HFFc6 (cell line): Measurements from ENCODE around the gene ACER2. TPM values are rescaled to one million over a fixed set of nuclear protein-coding genes. Genes with fewer than 3 reads are reported as not detected.

Source experiments
- DNase-seq: peaks from one replicate; pipeline ENCODE4 v3.0.0-alpha.2; 2018
- H3K27ac Mint-ChIP-seq: 2 replicates; pipeline ENCODE4 v1.8.0; 2020; ENCODE audit warnings: mild to moderate bottlenecking, mixed read lengths
- H3K27me3 Mint-ChIP-seq: 2 replicates; pipeline ENCODE4 v1.8.0; 2021; ENCODE audit warnings: mild to moderate bottlenecking, moderate library complexity, mixed read lengths; ENCODE audit not compliant: insufficient read depth
- H3K36me3 Mint-ChIP-seq: 2 replicates; pipeline ENCODE4 v1.8.0; 2021; ENCODE audit warnings: low read depth, mixed read lengths
- H3K4me1 Mint-ChIP-seq: 2 replicates; pipeline ENCODE4 v1.8.0; 2020; ENCODE audit warnings: low read depth, mixed read lengths
- H3K4me3 Mint-ChIP-seq: 2 replicates; pipeline ENCODE4 v1.8.0; 2020; ENCODE audit warnings: mild to moderate bottlenecking, moderate library complexity, mixed read lengths
- H3K9me3 Mint-ChIP-seq: 2 replicates; pipeline ENCODE4 v1.8.0; 2020; ENCODE audit warnings: mild to moderate bottlenecking, mixed read lengths
- total RNA-seq, 6 experiments: library from RNA; stranded (reverse); fragmentation: NEBNext Ultra II Directional; extraction: Animal tissue kit (Norgen Biotek cat#: 25700); gene quantifications; 2 replicates in 1 of 6; 3 replicates in 5 of 6; pipeline ENCODE4 v1.2.3, GENCODE V29; 2021
- TF ChIP-seq, protein P1 (sequence below): fragments of 200-600 bp; sonication (generic); IDR thresholded peaks from 2 replicates; pipeline ENCODE4 v1.5.0; 2021; ENCODE audit warnings: antibody characterized with exemption, mild to moderate bottlenecking

The ACER2 gene
- total RNA-seq, 6 experiments from 2014 or later: 1.2 to 1.9 (median 1.6) TPM

DNA sequence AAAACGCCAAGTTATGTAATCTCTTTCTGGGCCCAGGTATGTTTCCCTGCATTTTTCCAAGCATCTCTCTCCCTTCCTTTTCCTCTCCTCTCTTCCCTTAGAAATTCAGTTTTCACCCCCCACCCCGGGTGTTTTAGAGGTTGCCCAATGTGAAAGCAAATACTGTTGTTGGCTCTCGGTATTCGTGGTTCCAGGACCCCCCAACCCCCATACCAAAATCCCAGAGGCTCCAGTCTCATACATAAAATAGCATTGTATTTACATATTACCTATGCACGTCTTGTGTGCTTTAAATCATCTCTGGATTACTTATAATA is 48.8 kb downstream of the ACER2 start:
- Mint-ChIP-seq H3K4me1 (peaks cover 10% of the 10 kb centered on the region), H3K4me3 (peak overlapping the region; percentile 84), H3K9me3 (no peaks in the 10 kb centered on the region), H3K27ac (no peak overlapping the region), H3K36me3 (no peaks in the 10 kb centered on the region), H3K27me3 (peaks cover 2% of the 10 kb centered on the region)
- no peak for DNase-seq
- TF ChIP-seq, protein P1, sequence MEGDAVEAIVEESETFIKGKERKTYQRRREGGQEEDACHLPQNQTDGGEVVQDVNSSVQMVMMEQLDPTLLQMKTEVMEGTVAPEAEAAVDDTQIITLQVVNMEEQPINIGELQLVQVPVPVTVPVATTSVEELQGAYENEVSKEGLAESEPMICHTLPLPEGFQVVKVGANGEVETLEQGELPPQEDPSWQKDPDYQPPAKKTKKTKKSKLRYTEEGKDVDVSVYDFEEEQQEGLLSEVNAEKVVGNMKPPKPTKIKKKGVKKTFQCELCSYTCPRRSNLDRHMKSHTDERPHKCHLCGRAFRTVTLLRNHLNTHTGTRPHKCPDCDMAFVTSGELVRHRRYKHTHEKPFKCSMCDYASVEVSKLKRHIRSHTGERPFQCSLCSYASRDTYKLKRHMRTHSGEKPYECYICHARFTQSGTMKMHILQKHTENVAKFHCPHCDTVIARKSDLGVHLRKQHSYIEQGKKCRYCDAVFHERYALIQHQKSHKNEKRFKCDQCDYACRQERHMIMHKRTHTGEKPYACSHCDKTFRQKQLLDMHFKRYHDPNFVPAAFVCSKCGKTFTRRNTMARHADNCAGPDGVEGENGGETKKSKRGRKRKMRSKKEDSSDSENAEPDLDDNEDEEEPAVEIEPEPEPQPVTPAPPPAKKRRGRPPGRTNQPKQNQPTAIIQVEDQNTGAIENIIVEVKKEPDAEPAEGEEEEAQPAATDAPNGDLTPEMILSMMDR: no peak; the same call in 1 of the 2 replicates

DNA sequence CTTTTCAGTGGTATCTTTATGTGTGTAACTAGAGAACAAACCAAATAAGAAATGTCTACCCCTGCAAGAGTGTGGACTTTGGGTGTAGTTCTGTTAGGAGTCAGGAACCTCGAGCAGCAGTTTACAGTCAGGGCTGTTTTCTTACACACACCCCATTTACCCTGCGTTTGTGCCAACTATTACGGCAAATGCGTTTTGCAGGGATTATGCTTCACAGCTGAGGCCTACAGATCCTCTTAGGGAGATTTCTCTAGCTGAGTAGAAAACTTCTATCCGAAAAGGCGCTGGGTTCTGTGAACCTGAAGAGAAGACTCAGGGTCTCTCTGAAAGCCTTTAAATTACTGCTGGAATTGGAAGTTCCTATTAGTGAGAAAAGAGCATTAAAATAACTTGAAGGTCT is 51.4 kb downstream of the ACER2 start:
- Mint-ChIP-seq H3K4me1 (peaks cover 18% of the 10 kb centered on the region), H3K36me3 (no peaks in the 10 kb centered on the region), H3K4me3 (no peak overlapping the region), H3K9me3 (no peaks in the 10 kb centered on the region), H3K27ac (no peak overlapping the region), H3K27me3 (peaks cover 2% of the 10 kb centered on the region)
- TF ChIP-seq, protein P1: no peak
- DNase-seq: no peak

DNA sequence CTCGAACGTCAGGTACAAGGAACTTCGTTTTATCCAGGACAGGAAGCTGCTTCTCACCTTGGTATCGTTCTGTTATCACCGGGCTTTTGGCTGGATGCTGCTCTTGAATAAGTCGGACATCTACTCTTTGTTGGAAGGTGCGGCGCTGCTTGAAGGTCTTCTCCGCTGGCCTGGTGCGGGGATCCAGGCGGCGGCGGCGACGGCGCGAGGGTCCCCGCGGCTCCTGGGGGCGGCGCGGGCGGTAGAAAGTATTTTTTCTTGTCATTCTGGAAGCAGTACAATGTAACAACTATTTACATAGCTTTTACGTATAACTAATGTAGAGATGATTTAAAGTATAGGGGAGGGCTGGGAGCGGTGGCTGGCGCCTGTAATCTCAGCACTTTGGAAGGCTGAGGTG is 52.3 kb downstream of the ACER2 start:
- Mint-ChIP-seq H3K9me3 (no peaks in the 10 kb centered on the region), H3K36me3 (no peaks in the 10 kb centered on the region), H3K27me3 (peaks cover 2% of the 10 kb centered on the region), H3K4me1 (peaks cover 18% of the 10 kb centered on the region), H3K27ac (no peak overlapping the region), H3K4me3 (no peak overlapping the region)
- no peak for DNase-seq
- TF ChIP-seq, protein P1: no peak

DNA sequence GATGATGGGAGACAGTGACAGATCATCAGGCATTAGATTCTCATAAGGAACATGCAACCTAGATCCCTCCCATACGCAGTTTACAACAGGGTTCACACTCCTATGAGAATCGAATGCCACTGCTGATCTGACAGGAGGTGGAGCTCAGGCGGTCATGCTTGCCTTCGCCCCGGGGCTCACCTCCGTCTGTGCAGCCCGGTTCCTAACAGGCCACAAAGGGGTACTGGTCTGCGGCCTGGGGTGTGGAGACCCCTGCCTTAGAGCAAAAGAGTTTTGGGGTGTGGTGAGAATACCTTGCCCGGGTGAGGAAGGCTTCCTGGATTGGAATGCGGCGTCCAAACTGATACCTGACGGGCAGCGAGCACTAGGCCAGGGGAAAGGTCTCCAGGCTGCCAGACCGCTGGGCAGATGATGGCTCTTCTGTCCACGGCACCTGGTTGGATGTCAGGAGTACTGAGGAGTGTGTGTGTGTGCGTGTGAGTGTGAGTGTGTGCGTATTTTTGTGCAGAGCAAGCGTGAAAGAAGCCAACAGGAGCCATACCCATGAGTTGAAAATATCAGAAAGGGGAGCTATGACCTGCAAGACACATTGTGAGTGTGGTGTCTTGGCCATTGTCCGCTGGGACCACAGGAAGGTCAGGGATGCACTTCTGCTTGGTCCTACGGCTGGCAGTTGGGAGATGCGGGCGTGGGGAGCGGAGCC is 55.4 kb downstream of the ACER2 start:
- DNase-seq: no peak
- no peaks in the 10 kb centered on the region for H3K36me3 Mint-ChIP-seq
- H3K27ac Mint-ChIP-seq: no peak overlapping the region
- H3K27me3 Mint-ChIP-seq: peaks cover 2% of the 10 kb centered on the region
- peak overlapping the region; percentile 87 for H3K4me3 Mint-ChIP-seq
- TF ChIP-seq, protein P1: no peak
- H3K9me3 Mint-ChIP-seq: no peaks in the 10 kb centered on the region
- H3K4me1 Mint-ChIP-seq: peaks cover 7% of the 10 kb centered on the region; the same call in 1 of the 2 replicates

DNA sequence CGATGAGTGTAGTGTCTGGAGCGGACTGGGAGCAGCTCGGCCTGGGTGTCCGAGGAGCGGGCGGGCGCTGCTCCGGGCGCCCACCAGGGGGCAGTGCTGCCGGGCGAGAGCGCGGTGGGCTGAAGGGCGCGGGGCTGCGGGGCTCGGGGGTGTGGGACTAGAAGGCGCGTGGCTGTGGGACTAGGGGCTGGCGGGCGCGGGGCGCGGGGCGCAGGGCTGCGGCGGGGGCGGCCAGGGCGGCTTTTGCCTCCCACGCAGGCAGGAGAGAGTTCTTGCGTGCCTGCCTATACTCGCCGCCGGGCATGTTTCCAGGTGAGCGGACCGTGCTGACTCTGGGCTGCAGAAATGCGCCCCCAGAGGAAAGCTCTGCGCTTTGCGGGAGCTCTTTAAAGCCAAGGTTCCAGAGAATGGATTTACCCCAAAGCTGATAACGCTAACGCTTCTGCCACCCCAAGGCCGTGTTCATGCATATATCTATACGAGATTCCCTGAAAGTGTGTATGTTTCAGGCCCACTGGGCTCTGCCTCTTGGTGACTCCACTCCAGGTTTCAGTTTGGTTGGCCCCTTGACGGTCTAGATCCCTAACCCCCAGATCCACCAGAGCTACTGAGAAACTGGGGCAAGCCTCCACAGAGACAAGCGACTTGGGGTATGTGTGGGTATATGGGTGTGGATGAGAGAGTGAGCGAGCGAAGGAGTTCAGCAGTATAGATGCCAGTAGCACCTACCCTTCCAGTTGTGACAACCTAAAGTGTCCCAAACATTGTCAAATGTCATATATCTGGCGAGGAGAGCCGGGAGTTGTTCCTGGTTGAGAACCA is 56.2 kb downstream of the ACER2 start:
- H3K9me3 Mint-ChIP-seq: no peaks in the 10 kb centered on the region
- no peak overlapping the region for H3K27ac Mint-ChIP-seq
- peak overlapping the region; percentile 87 for H3K4me3 Mint-ChIP-seq
- peaks cover 2% of the 10 kb centered on the region for H3K27me3 Mint-ChIP-seq
- peak; percentile 64 for DNase-seq
- H3K4me1 Mint-ChIP-seq: peaks cover 7% of the 10 kb centered on the region; the same call in 1 of the 2 replicates
- H3K36me3 Mint-ChIP-seq: no peaks in the 10 kb centered on the region
- TF ChIP-seq, protein P1: peak; percentile 92
